MM.1S (cell line): ENCODE measurements around the gene KCNMA1.
A peak's percentile ranks its signal among the peaks of the same experiment; 100 is the strongest.

Experiments used
- DNase-seq: peaks from one replicate; pipeline ENCODE4 v3.0.0-alpha.2; 2015
- H2AFZ ChIP-seq: fragments of 300-600 bp; sonication (generic); 2 replicates; pipeline ENCODE4 v1.6.0; 2016; ENCODE audit warnings: antibody characterized with exemption, low read length
- H3F3A ChIP-seq: fragments of 300-600 bp; sonication (generic); 2 replicates; pipeline ENCODE4 v1.6.1; 2016; ENCODE audit warnings: mild to moderate bottlenecking, antibody characterized with exemption, low read length, moderate library complexity, mixed read lengths; ENCODE audit not compliant: insufficient read depth
- H3K27ac ChIP-seq: fragments of 300-600 bp; sonication (generic); 2 replicates; pipeline ENCODE4 v1.5.1; 2016; ENCODE audit warnings: mild to moderate bottlenecking, low read length
- H3K27me3 ChIP-seq: fragments of 300-600 bp; sonication (generic); replicated peaks from 2 replicates; pipeline ENCODE4 v1.6.0; 2016; ENCODE audit warnings: low read length; ENCODE audit not compliant: insufficient read depth
- H3K36me3 ChIP-seq: fragments of 300-600 bp; sonication (generic); replicated peaks from 2 replicates; pipeline ENCODE4 v1.6.1; 2016; ENCODE audit warnings: mild to moderate bottlenecking, low read length, mixed read lengths; ENCODE audit not compliant: insufficient read depth
- H3K4me1 ChIP-seq: fragments of 300-600 bp; sonication (generic); 2 replicates; pipeline ENCODE4 v1.6.1; 2016; ENCODE audit warnings: low read length, mixed read lengths
- H3K4me2 ChIP-seq: fragments of 300-600 bp; sonication (generic); 2 replicates; pipeline ENCODE4 v1.6.0; 2016; ENCODE audit warnings: low read depth, low read length
- H3K4me3 ChIP-seq: fragments of 300-600 bp; sonication (generic); 2 replicates; pipeline ENCODE4 v1.5.1; 2016; ENCODE audit warnings: low read length, mixed read lengths
- H3K79me2 ChIP-seq: fragments of 300-600 bp; sonication (generic); 2 replicates; pipeline ENCODE4 v1.6.1; 2016; ENCODE audit warnings: mixed run types, low read length, mixed read lengths
- H3K9ac ChIP-seq: fragments of 300-600 bp; sonication (generic); 2 replicates; pipeline ENCODE4 v1.6.1; 2016; ENCODE audit warnings: low read length, mixed read lengths
- H3K9me2 ChIP-seq: fragments of 300-600 bp; sonication (generic); replicated peaks from 2 replicates; pipeline ENCODE4 v1.6.1; 2016; ENCODE audit warnings: mild to moderate bottlenecking, low read length, mixed read lengths; ENCODE audit not compliant: insufficient read depth
- H3K9me3 ChIP-seq: fragments of 300-600 bp; sonication (generic); replicated peaks from 2 replicates; pipeline ENCODE4 v1.6.1; 2016; ENCODE audit warnings: mild to moderate bottlenecking, low read length, mixed read lengths; ENCODE audit not compliant: insufficient read depth
- H4K20me1 ChIP-seq: fragments of 300-600 bp; sonication (generic); 2 replicates; pipeline ENCODE4 v1.6.1; 2016; ENCODE audit warnings: mild to moderate bottlenecking, low read length, moderate library complexity, mixed read lengths; ENCODE audit not compliant: insufficient read depth
- EZH2 ChIP-seq: fragments of 300-600 bp; sonication (generic); optimal IDR thresholded peaks from 2 replicates; pipeline ENCODE3; 2017; ENCODE audit warnings: low read depth, mild to moderate bottlenecking, antibody characterized with exemption, low read length, mixed read lengths
- EZH2phosphoT487 ChIP-seq: fragments of 300-600 bp; sonication (generic); IDR thresholded peaks from 2 replicates; pipeline ENCODE4 v1.6.1; 2018; ENCODE audit warnings: antibody characterized with exemption, low read length
- TF ChIP-seq, protein P1 (sequence below): fragments of 300-600 bp; sonication (generic); IDR thresholded peaks from 2 replicates; pipeline ENCODE4 v1.5.1; 2016; ENCODE audit warnings: antibody characterized with exemption, low read length, mixed read lengths

Gene KCNMA1

DNA sequence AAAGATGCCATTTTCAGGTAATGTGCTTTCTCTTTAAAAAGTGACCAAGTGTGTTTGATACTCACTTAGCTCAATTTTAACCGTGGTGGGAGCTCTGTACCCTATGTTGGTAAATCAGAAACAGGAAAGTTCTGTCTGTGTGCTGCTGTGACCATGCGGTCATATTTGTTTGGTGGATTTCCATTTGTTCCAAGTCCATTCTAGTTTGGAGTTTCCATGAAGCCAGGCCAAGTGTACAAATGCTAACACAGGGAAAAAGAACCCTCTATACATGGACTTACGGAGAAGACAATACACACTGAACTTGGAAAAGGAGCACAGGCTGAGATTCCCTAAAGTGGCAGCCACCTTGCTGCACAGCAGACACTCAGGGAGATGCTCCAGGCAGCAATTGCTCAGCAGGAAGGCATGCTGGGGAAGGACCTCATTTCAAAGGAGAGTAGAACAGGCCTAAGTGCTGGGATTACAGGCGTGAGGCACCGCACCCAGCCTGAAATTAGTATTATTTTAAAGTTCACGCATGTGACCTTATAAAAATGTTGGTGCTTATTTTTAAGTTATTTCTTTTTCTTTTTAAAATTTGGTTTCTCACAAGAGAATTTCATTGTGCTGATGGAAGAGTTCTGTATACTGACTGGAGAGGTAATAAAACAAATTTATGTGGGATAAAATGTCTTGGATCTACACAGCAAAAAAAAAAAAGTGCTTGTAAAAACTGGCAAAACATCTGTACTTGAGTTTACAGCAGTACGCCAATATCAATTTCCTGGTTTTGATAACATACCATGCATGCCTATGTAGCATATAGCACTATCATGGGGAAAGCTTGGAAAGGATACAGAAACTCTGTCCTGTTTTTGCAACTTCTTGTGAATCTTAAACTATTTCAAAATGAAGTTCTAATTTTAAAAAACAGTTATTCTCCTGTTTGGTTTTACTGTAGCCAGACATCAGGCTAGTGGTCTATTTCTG lies 436.2 kb downstream of the KCNMA1 start:
- H3K36me3 ChIP-seq: no peaks in the 10 kb centered on the region
- no peaks in the 10 kb centered on the region for H3K27me3 ChIP-seq
- no peaks in the 10 kb centered on the region for H3K9me2 ChIP-seq
- no peak overlapping the region for H3K4me3 ChIP-seq
- H4K20me1 ChIP-seq: no peaks in the 10 kb centered on the region
- no peak for DNase-seq
- no peak overlapping the region for H3K27ac ChIP-seq
- H3K9me3 ChIP-seq: no peaks in the 10 kb centered on the region
- H2AFZ ChIP-seq: no peak overlapping the region
- peaks cover 18% of the 10 kb centered on the region for H3K4me1 ChIP-seq
- H3K9ac ChIP-seq: no peak overlapping the region
- no peak overlapping the region for H3K4me2 ChIP-seq
- 0 out of 2 replicates have a peak, but pooled peaks cover 7% of the 10 kb centered on the region for H3F3A ChIP-seq
- no peaks in the 10 kb centered on the region for H3K79me2 ChIP-seq
- no peak for TF ChIP-seq EZH2phosphoT487
- TF ChIP-seq EZH2: no peak
- TF ChIP-seq, protein P1, sequence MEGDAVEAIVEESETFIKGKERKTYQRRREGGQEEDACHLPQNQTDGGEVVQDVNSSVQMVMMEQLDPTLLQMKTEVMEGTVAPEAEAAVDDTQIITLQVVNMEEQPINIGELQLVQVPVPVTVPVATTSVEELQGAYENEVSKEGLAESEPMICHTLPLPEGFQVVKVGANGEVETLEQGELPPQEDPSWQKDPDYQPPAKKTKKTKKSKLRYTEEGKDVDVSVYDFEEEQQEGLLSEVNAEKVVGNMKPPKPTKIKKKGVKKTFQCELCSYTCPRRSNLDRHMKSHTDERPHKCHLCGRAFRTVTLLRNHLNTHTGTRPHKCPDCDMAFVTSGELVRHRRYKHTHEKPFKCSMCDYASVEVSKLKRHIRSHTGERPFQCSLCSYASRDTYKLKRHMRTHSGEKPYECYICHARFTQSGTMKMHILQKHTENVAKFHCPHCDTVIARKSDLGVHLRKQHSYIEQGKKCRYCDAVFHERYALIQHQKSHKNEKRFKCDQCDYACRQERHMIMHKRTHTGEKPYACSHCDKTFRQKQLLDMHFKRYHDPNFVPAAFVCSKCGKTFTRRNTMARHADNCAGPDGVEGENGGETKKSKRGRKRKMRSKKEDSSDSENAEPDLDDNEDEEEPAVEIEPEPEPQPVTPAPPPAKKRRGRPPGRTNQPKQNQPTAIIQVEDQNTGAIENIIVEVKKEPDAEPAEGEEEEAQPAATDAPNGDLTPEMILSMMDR: no peak

GRCh38 chr10:77197544-77197943 lies 440.1 kb downstream of the KCNMA1 start:
- peak overlapping the region; percentile 5; the same call in 1 of the 2 replicates for H3K9ac ChIP-seq
- no peaks in the 10 kb centered on the region for H3K79me2 ChIP-seq
- H3K27ac ChIP-seq: peak overlapping the region; percentile 49; the same call in 1 of the 2 replicates
- H3K9me3 ChIP-seq: no peaks in the 10 kb centered on the region
- H3K27me3 ChIP-seq: no peaks in the 10 kb centered on the region
- H2AFZ ChIP-seq: peak overlapping the region; percentile 50
- peak; percentile 87 for DNase-seq
- no peaks in the 10 kb centered on the region for H3K36me3 ChIP-seq
- no peaks in the 10 kb centered on the region for H4K20me1 ChIP-seq
- H3K9me2 ChIP-seq: no peaks in the 10 kb centered on the region
- H3K4me2 ChIP-seq: peak overlapping the region; percentile 64
- H3F3A ChIP-seq: 0 out of 2 replicates have a peak, but pooled peaks cover 7% of the 10 kb centered on the region
- TF ChIP-seq EZH2phosphoT487 (no peak), EZH2 (no peak)
- TF ChIP-seq, protein P1: no peak
- 0 out of 2 replicates have a peak overlapping the region, but pooled peaks have one; percentile 24 for H3K4me3 ChIP-seq
- H3K4me1 ChIP-seq: peaks cover 18% of the 10 kb centered on the region

GRCh38 chr10:77196614-77197013 lies 441.0 kb downstream of the KCNMA1 start:
- Histone ChIP-seq H3K4me1 (peaks cover 18% of the 10 kb centered on the region), H3K4me3 (no peak overlapping the region)

More at GRCh38 chr10:77196614-77197013, 441.0 kb downstream of the KCNMA1 start:
- Histone ChIP-seq H3F3A (0 out of 2 replicates have a peak, but pooled peaks cover 7% of the 10 kb centered on the region), H3K4me2 (no peak overlapping the region), H3K79me2 (no peaks in the 10 kb centered on the region), H3K27me3 (no peaks in the 10 kb centered on the region), H3K9me3 (no peaks in the 10 kb centered on the region), H3K27ac (no peak overlapping the region), H3K9ac (no peak overlapping the region), H4K20me1 (no peaks in the 10 kb centered on the region), H3K9me2 (no peaks in the 10 kb centered on the region), H3K36me3 (no peaks in the 10 kb centered on the region), H2AFZ (no peak overlapping the region)
- TF ChIP-seq, protein P1: no peak
- no peak for TF ChIP-seq EZH2
- no peak for TF ChIP-seq EZH2phosphoT487
- DNase-seq: no peak
